Activated T-cell treated with anti-CD3 and anti-CD28 coated beads for 24 hours (primary cell): Measurements from ENCODE around the gene TTLL10.
A peak's percentile ranks its signal among the peaks of the same experiment; 100 is the strongest.

ENCODE experiments used
- DNase-seq: peaks from one replicate; pipeline ENCODE4 v3.0.0-alpha.2; 2020; ENCODE audit warnings: low read depth

Gene TTLL10

GRCh38 chr1:1173793-1174415 is at the start of gene TTLL10:
Gene TTLL10 (plus strand): TSS chr1:1173880. CDS start chr1:1179216, 5,336 bp downstream.
- no peak for DNase-seq

GRCh38 chr1:1124508-1124785 is 49.2 kb upstream of the TTLL10 start:
- no peak for DNase-seq

DNA sequence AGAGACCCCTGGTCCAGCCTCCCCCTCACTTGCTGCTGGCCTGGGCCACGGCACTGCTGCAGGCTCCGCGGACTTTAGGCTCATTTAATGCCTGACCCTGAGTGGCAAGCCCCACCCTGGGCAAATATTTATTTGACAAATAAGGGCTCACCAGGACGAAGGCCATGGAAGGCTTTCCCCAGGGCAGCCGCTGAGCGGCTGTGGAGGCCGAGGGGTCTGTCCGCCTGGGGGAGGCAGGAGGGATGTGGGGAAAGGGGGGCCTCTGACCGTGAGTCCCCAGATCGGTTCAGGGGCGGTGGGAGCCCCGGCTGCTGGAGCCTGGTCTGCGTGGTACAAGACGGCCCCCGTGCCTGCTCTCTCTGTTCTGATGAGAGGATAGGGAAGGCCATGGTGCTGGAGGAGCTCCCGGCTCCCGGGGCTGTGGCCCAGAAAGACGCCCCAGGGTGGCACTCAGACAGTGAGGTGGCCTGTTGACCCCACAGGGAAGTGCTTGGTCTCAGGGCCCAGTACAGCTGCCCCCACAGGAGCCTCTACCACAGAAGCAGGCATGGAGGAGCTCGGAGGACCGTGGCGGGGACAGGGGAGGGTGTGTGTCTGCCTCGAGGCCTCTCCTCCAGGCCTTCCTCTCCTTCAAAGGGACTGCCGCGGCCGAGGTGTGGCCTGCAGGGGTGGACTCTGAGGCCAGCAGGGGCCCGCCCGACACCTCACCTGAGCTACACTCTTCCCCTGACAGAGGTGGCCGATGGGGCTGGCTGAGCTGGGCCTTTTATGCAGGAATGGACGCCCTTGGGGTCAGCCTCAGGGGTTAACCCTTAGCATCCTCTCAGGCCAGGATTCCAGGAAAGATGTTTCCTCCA is 48.7 kb upstream of the TTLL10 start:
- no peak for DNase-seq

GRCh38 chr1:1125945-1126344 is 47.7 kb upstream of the TTLL10 start:
- no peak for DNase-seq

DNA sequence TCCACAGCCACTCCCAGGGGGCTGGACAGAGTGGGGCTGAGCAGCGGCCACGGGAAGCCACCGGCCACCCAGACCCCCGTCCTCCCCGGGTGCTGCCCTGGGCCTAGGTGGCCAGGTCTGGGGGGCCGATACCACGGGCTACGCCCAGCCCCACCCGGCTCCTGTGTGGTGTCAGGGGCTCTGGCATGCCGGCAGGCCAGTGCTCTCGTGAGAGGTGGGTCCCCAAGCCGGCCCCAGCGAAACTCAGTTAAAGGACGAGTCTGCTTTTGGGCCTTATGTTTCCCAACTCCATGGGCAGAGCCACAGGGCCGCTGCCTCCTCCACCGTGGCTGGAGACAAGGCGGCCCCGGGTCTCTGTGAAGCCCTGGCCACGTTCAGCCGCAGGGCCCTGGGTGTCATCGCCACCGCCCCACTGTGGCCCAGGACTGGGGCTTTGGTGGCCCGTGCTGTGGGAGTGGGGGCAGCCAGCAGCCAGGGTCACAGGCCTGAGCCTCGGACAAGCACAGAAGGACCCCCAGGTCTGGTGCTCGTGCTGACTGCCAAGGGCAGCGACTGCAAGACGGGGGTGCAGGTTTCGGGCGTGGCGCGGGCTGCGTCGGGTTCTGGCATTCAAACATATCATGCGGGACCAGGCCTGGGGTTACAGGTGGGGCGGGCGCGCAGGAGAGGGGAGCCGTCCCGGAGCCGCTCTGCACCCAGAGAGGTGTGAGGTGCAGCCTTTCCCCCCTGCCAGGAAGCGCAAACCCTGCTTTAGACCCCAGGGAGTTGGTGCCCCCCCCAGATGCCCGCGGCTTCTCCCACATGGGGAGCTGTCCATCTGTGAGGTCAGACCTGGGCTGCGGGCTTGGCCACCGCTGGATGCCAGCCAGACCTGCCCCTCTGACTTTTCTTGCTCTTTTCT is 45.9 kb upstream of the TTLL10 start:
- DNase-seq, result no peak

DNA sequence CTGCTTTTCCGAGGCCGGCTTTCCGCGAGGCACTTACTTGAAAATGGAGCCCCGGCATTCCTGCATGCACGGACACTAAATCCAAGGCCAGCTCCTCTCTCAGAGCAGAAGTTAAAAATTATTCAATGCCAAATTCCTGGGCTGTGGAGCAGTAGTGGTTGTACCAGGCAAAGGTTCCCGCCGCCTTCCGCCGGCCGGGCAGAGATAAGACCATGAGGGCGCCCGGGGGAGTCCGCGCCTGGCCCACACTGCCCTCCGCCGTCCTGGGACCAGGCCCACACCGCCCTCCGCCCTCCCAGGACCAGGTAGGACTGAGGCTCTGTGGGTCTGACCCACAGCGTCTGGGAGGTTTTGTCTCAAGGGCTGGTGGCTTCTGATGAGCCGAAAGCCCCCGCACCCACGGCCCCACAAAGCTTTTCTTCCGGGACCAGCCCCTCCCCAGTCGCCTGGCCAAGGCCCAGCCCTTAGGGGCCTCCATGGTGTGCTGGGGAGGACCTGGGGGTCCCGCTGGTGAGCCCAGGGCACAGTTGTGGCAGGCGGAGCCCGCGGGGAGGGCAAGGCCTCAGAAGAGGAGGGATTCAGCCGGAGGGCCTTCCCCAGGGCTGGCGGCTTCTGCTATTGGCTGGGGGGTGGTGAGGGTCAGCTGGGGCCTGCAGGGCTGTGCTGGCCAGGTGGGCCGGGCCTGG is 45.1 kb upstream of the TTLL10 start:
- DNase-seq, result no peak

DNA sequence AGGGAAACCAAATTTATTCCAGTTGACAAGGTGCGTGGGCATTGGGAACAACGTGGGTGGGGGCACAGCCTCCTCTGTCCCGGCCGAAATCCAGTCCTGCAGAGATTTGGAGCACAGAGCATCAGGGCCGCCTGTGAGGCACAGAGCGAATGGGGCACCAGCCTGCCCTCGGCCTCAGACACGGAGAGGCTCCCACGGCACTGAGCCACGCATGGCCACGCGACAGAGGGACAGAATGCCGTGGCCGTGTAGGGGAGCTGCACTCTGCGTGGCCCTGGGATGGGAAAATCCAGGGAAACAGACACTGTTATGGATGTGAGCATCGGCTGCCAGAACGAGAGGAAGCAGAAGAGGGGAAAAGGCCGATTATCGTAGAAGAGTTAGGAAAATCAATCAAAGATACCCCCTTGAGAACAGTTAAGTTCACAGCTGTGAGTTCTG is 44.3 kb upstream of the TTLL10 start:
- no peak for DNase-seq

DNA sequence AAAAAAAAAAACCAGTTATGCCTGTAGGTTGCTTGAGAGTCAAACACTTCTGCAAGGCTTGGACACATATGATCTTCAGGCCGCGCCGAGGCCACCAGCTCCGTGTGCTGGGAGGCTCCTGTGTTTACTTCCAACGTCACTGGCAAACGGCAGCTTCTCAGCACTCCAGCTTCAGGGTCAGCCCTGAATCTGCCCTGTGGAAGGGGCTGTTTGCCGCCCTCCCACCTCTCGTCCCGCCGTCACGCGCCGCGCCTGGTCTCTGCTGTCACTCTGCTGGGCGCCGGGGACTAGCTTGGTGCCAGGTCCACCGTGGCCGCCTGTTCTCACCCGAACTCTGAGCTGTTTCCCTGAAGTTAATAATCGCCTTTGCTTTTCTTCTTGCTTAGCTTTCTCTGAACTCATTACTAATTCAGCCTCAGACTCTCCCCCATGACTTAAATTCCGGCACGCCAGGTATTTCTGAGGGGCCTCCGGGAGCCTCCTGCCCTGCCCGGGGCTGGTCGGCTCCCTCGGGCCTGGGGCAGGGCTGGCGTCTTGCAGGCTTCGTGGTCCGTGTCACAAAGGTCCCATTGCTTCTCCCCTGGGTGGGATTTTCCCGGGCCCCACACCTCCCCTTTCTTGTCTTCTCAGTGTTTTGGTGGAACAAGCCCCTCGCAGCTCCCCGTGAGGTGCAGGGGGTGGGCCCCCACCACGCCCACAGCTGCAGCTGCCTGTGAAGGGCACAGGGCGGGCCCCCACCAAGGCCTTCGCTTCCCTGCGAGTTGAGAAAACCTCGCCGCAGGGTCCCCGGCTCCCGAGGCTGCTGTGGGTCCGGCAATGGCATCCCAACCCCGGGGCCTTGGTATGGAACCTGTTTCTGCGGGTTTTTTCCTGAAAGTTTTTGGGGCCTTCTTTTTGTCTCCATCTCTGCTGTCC is 43.2 kb upstream of the TTLL10 start:
- no peak for DNase-seq

- DNase-seq, result no peak
These were observed 41.4 kb upstream of the TTLL10 start for GRCh38 chr1:1132042-1132950.

- no peak for DNase-seq
These were observed 40.5 kb upstream of the TTLL10 start for GRCh38 chr1:1132956-1133750.

GRCh38 chr1:1134300-1134970 is 39.2 kb upstream of the TTLL10 start:
- no peak for DNase-seq

DNA sequence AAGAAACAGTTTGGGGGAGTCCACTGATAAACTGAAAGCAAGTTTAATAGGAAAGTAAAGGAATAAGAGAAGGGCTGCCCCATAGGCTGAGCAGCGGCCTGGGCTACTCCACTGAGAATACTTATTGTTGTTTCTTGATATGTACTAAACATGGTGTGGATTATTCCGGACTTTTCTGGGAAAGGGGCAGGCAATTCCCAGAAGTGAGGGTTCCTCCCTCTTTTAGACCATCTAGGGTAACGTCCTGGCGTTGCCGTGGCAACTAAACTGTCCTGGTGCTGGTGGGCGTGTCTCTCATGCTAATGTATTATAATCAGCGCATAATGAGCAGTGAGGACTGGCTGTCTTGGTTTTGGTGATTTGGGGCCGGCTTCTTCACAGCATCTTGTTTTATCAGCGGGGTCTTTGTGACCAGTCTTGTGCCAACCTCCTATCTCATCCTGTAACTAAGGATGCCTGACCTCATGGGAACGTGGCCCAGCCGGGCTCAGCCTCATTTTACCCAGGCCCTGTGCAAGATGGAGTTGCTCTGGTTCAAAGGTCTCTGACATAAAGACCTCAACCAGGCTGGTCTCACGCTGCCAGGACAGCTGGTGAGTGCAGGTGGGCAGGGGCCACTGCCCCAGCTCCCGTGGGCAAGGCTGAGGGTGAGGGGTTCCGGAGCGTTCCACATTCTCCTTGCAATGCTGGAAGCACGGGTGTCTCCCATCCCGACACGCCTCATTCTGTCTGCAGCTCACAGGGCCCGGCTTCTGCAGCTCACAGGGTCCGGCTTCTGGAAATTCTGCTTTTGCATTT is 38.1 kb upstream of the TTLL10 start:
- DNase-seq, result no peak

DNA sequence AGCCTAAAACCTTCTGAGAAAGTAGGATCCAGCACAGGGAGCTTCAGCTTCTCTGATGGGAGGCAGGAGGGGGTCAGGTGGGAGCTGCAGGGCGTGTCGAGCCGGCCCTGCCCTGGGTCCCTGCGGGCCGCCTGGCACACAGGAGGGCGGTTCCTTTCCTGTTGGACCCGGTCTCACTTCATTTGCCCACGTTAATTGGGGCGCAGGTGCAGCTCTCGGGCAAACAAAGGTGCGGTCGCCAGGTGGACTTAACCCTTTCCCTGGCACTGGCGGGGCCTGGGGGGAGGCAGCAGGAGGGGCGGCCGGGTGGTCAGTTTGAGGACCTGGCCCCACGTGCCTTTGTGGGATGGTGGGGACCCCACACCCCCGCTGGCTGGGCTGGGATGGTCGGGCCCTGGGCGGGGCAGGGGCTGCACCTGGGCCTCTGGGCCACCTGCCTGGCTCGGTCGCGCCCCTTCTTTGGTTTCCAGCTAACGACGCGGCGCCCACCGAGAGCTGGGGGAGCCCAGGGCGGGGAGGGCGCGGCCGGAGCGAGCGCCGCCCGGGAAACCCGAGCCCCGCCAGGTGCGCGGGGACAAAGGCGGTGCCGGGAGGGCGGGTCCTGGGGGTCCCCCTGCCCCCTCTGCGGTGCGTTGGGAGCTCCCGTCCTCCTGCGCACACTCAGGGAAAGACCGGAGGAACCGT is 37.0 kb upstream of the TTLL10 start:
- no peak for DNase-seq

DNA sequence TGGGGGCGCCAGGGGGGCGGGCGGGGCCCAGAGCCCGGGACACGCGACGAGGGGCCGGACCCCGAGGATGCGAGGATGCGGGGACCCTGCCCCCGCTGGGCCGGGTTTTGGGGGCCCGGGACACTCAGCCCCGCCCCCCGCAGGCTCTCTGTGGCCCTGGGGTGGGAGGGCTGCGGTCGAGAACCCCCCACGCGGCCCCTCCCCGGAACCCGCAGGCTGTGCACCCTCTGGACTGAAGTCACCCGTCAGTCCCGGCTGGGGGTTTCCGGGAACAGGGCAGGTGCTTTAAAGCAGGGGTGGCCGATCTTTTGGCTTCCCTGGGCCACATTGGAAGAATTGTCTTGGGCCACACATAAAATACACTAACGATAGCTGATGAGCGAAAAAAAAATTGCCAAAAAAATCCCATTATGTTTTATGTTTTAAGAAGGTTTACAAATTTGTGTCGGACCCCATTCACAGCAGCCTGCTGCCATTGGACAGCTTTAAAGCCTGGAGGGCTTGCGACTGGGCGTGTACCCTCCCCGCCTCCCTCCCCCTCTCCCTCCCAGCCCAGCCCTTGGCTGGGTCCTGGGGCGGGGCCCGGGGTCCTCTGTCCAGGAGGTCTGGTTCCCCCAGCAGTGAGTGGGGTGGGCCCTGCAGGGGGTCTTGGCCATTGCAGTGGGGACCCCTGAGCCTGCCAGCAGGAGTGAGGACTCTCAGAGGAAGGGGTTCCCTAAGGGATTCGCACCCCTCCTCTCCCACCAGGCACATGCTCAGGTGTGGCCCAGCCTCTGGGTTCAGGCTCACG is 36.2 kb upstream of the TTLL10 start:
- DNase-seq, result peak; percentile 53

- DNase-seq, result no peak
These were observed 33.0 kb upstream of the TTLL10 start for GRCh38 chr1:1140673-1141072.

GRCh38 chr1:1141244-1141910 is 32.3 kb upstream of the TTLL10 start:
- no peak for DNase-seq
